Endodermal cell (in vitro differentiated cells): Measurements from ENCODE around the gene MLLT3. TPM values are rescaled to one million over a fixed set of nuclear protein-coding genes. Genes with fewer than 3 reads are reported as not detected.

Experiments used
- DNase-seq: peaks from one replicate; pipeline ENCODE4 v3.0.0-alpha.2; 2017
- H3K27ac ChIP-seq: 2 replicates; pipeline ENCODE4 v1.5.1; 2013; ENCODE audit warnings: mild to moderate bottlenecking, low read depth, low read length, moderate library complexity
- H3K27me3 ChIP-seq: 2 replicates; pipeline ENCODE4 v1.6.1; 2013; ENCODE audit warnings: mild to moderate bottlenecking, low read length, moderate library complexity; ENCODE audit not compliant: insufficient read depth, control insufficient read depth, poor library complexity, severe bottlenecking
- H3K36me3 ChIP-seq: 2 replicates; pipeline ENCODE4 v1.7.0; 2013; ENCODE audit warnings: mild to moderate bottlenecking, low read length, moderate library complexity; ENCODE audit not compliant: control insufficient read depth, insufficient read depth
- H3K4me1 ChIP-seq: one replicate; pipeline ENCODE4 v1.7.0; 2013; ENCODE audit warnings: low read length; ENCODE audit not compliant: control insufficient read depth, insufficient read depth
- H3K4me3 ChIP-seq: 2 replicates; pipeline ENCODE4 v1.5.1; 2013; ENCODE audit warnings: mild to moderate bottlenecking, low read length, moderate library complexity
- H3K9ac ChIP-seq: 2 replicates; pipeline ENCODE4 v1.6.1; 2013; ENCODE audit warnings: mild to moderate bottlenecking, low read length, moderate library complexity; ENCODE audit not compliant: poor library complexity, severe bottlenecking; ENCODE audit errors: extremely low read depth
- H3K9me3 ChIP-seq: 2 replicates; pipeline ENCODE4 v1.6.1; 2013; ENCODE audit warnings: mild to moderate bottlenecking, low read length, moderate library complexity; ENCODE audit not compliant: control insufficient read depth
- H3K27ac Mint-ChIP-seq: 2 replicates; pipeline ENCODE4 v1.8.0; 2020; ENCODE audit warnings: mixed read lengths
- H3K27me3 Mint-ChIP-seq: 2 replicates; pipeline ENCODE4 v1.8.0; 2021; ENCODE audit warnings: mild to moderate bottlenecking, mixed read lengths; ENCODE audit not compliant: insufficient read depth
- H3K36me3 Mint-ChIP-seq: 2 replicates; pipeline ENCODE4 v1.8.0; 2020; ENCODE audit warnings: low read depth, mixed read lengths
- H3K4me1 Mint-ChIP-seq: 2 replicates; pipeline ENCODE4 v1.8.0; 2020; ENCODE audit warnings: mixed read lengths
- H3K4me3 Mint-ChIP-seq: 2 replicates; pipeline ENCODE4 v1.8.0; 2020; ENCODE audit warnings: mild to moderate bottlenecking, moderate library complexity, mixed read lengths
- H3K9me3 Mint-ChIP-seq: 2 replicates; pipeline ENCODE4 v1.8.0; 2020; ENCODE audit warnings: mild to moderate bottlenecking, mixed read lengths
- WGBS, 2 experiments: methylation state at CpG; one replicate each; pipeline versions ENCODE4 v1.1.5 to v1.1.7; 2013; ENCODE audit warnings: missing lambda C conversion rate in 2 of 2, mixed read lengths in 1 of 2; ENCODE audit not compliant: insufficient coverage in 1 of 2, insufficient read length in 1 of 2; 5-methylcytosine and 5-hydroxymethylcytosine counted together
- total RNA-seq, 2 donors: library from RNA; stranded (reverse); fragmentation: NEBNext Ultra II Directional in 1 of 2; extraction: Animal tissue kit (Norgen Biotek cat#: 25700) in 1 of 2; gene quantifications; 2 replicates in 1 of 2; 3 replicates in 1 of 2; pipeline ENCODE4 v1.2.1, GENCODE V29; 2021
- TF ChIP-seq, protein P1 (sequence below): fragments of 200-600 bp; sonication (generic); conservative IDR thresholded peaks from 2 replicates; pipeline ENCODE4 v1.5.0; 2021; ENCODE audit warnings: antibody characterized with exemption, mild to moderate bottlenecking

The MLLT3 gene
- total RNA-seq, 2 donors from 2014 or later: 5.5 to 12.2 TPM

DNA sequence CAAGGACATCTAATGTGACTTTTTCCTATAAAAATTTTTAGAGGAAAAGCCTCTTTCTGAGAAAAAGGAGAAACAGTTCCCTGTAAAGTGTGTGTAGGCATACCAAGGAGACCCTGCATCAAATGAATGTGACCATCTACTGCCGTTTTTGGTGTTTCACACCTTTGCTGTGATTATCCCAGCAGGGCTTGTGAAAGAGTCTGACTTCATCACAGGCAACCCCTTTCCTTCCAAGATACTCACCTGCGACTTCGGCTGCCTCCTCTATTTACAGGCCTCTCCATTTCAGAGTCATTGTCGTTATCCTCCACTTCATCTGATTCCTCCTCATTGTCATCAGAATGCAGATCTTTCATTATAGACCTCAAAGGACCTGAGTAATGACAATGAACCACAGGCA lies 259.1 kb downstream of the MLLT3 start:
- no peaks in the 10 kb centered on the region for H3K27me3 Mint-ChIP-seq
- H3K9ac ChIP-seq: no peak overlapping the region
- DNase-seq: peak; percentile 51
- no peak overlapping the region for H3K27ac Mint-ChIP-seq
- H3K9me3 Mint-ChIP-seq: no peaks in the 10 kb centered on the region
- H3K4me3 ChIP-seq: no peak overlapping the region
- H3K4me1 ChIP-seq: peaks cover 15% of the 10 kb centered on the region
- H3K9me3 ChIP-seq: no peaks in the 10 kb centered on the region
- TF ChIP-seq, protein P1, sequence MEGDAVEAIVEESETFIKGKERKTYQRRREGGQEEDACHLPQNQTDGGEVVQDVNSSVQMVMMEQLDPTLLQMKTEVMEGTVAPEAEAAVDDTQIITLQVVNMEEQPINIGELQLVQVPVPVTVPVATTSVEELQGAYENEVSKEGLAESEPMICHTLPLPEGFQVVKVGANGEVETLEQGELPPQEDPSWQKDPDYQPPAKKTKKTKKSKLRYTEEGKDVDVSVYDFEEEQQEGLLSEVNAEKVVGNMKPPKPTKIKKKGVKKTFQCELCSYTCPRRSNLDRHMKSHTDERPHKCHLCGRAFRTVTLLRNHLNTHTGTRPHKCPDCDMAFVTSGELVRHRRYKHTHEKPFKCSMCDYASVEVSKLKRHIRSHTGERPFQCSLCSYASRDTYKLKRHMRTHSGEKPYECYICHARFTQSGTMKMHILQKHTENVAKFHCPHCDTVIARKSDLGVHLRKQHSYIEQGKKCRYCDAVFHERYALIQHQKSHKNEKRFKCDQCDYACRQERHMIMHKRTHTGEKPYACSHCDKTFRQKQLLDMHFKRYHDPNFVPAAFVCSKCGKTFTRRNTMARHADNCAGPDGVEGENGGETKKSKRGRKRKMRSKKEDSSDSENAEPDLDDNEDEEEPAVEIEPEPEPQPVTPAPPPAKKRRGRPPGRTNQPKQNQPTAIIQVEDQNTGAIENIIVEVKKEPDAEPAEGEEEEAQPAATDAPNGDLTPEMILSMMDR: no peak
- H3K36me3 ChIP-seq: peaks cover 6% of the 10 kb centered on the region
- WGBS, 2 experiments: 69 to 74% methylated on average over 4 of the region's 4 CpGs
- no peaks in the 10 kb centered on the region for H3K27me3 ChIP-seq
- H3K4me3 Mint-ChIP-seq: no peak overlapping the region
- no peak overlapping the region for H3K27ac ChIP-seq
- no peaks in the 10 kb centered on the region for H3K36me3 Mint-ChIP-seq
- H3K4me1 Mint-ChIP-seq: peaks cover 6% of the 10 kb centered on the region

DNA sequence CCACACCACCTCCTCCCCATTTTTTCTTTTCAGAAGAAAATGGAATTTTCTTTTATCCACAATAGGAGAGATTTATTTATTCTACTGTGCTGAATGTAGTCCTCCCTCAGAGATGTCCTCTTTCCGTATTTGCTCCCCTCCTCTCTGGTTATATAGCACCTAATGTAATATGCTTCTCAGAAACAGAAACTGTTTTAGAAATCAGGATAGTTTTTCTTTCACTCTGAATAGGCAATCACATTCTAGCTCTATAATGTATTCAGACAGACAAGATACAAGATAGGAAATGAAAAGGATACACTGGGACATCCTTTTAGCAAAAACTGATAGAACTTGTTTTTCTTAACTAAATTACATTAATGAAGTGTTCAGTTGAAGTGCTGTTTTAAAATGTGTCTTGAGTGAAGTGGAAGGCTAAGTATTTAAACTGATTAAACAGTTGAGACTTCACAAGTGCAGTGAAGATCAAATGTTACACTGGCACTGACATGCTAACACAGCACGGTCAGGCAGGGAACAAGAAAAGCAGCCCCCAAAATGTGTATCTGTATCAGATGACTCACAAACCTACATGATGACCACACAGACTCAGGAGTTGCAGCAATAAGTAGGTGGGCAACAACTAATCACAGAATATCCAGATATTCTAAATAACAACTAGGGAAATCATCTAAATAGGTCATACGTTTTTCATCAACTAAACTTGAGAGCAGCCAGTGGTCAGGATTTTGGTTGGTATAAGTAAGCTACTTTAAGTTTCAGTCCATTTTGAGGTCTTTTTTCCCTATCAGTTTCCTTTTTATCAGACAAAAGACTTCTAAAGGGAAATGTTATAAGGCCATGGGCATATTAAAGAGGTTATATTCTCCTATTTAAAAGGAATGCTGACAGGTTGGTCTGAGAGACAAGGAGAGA lies 260.4 kb downstream of the MLLT3 start:
- Histone ChIP-seq H3K27ac (no peak overlapping the region), H3K4me1 (peaks cover 15% of the 10 kb centered on the region), H3K9me3 (no peaks in the 10 kb centered on the region), H3K9ac (no peak overlapping the region), H3K27me3 (no peaks in the 10 kb centered on the region), H3K36me3 (peaks cover 6% of the 10 kb centered on the region), H3K4me3 (no peak overlapping the region)
- Mint-ChIP-seq H3K9me3 (no peaks in the 10 kb centered on the region), H3K4me1 (peaks cover 15% of the 10 kb centered on the region), H3K36me3 (no peaks in the 10 kb centered on the region), H3K27ac (no peak overlapping the region), H3K4me3 (no peak overlapping the region), H3K27me3 (no peaks in the 10 kb centered on the region)
- TF ChIP-seq, protein P1: no peak
- 93% methylated on average over 2 of the region's 3 CpGs; no CpG with 5 or more reads in 1 of the 2 experiments for WGBS, 2 experiments
- no peak for DNase-seq

DNA sequence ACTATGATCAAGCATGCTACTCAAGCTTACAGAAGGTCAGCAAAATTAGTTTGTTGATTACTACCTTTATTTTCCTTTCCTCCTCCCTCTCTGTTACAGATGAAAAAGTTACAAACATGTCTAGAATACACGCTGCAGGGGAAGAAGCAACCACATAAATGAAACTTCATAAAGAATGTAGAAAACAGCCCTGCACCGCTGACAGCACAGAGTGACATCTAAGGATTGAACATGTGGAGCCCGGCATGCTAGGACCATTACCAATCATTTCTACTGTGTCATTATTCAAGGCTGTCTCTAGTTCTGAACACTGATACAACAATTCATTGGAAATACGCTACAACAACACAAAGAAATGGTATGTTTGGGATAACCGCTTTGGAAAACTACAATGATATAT lies 261.1 kb downstream of the MLLT3 start:
- TF ChIP-seq, protein P1: no peak
- Mint-ChIP-seq H3K4me1 (peaks cover 22% of the 10 kb centered on the region), H3K27me3 (no peaks in the 10 kb centered on the region), H3K36me3 (no peaks in the 10 kb centered on the region), H3K27ac (no peak overlapping the region), H3K9me3 (no peaks in the 10 kb centered on the region), H3K4me3 (no peak overlapping the region)
- DNase-seq: no peak
- Histone ChIP-seq H3K27me3 (no peaks in the 10 kb centered on the region), H3K9ac (no peak overlapping the region), H3K27ac (no peak overlapping the region), H3K4me1 (peaks cover 15% of the 10 kb centered on the region), H3K9me3 (no peaks in the 10 kb centered on the region), H3K4me3 (no peak overlapping the region), H3K36me3 (peaks cover 6% of the 10 kb centered on the region)
- 94 to 100% methylated on average over 2 to 4 of the region's 5 CpGs for WGBS, 2 experiments
